T1000 (cell line): ENCODE data around the gene POU6F2.
"Not testable (repeated sequence)": the region's sequence is repeated elsewhere in the genome, so short reads cannot be mapped to it uniquely, and the experiment has no call there.

Experiments
- DNase-seq: peaks from one replicate; lab custom pipeline; 2025; ENCODE audit warnings: mixed read lengths; lab: John Stamatoyannopoulos, UW

POU6F2 gene

DNA sequence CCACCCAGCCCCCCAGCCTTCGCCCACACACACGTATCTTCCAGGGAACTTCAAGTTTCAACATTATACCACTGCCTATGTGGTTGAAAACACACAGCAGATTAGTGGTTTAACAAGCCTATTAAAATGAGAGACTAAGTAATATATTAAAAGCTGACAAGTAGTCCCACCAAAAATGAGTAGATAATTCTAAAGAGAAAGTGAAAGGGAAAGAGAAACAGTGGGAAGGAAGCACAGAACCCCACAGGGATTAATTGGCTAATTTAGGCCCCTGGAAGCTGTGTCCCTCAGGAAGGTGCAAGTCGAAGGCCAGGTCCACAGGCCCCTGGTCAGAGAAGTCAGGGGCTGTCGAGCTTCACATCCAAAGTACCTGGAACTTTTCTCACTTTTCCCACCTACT is 378.0 kb downstream of the POU6F2 start:
- DNase-seq, result no peak

DNA sequence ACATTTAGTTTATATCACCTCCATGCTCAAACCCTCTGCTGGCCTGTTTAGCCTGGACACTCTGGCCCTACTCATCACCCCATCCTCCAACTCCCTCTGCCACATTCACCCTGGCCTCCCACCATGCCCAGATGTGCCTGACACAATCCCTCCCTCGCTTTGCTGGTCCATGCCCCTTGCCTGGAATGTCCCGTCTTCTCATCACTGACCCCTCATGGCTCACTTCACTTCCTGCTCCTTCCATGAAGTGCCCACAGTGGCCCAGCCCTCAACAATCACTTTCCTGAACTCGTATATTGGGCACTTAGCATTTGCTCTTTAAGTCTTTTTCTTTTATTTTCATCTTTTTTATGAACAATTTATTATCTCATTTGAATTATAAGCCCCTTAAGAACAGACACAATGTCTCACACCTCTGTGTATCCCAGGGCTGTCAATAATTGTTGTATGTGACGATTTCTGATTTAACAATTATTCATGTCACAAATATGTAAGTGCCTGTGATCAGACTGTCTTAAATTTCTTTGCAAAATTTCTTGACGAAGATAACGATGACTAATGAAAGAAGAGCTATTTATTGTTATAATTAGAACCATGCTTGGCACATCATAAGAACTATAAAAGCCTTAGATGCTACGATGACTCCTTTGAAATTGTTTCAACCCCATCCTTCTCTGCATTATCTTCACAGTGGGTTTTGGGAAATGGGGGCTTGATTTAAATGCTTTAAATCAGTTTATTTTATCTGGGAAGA is 378.6 kb downstream of the POU6F2 start:
- no peak for DNase-seq

DNA sequence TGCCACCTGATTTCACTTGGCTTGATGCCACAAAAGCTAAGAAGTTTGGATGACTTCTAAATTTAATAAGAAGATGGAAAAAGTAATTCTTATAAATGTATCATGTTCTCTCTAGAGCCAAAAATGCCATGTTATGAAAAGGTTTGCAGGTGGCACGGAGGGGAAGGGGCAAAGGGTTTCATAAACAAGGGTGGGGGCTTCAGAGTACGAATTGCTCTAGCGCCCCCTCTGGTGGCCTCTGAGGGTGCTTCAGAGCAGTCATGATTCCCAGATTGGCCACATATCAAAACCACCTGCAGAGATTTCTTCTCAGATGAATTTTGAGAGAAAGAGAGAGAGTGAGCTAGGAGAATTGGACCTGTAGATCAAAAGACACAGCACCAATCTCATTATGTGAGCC is 379.9 kb downstream of the POU6F2 start:
- DNase-seq, result no peak

DNA sequence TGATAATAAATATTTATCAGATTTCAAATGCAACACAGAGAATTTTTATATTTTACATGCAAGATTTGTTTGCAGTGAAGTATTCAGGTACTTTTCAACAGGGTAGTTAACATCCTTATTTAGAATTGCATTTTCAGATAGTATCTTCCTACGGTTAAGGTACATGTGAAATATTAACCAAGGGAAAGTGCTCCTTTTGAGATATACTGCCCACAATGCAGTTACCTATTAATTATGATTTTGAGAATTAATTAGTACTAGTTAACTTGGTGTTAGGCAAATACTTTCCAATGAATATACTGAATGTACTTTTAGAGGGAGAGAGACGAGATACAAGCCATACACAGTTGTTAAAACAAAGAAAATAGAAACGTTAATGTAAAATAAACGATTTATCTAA is 382.3 kb downstream of the POU6F2 start:
- DNase-seq, result no peak

DNA sequence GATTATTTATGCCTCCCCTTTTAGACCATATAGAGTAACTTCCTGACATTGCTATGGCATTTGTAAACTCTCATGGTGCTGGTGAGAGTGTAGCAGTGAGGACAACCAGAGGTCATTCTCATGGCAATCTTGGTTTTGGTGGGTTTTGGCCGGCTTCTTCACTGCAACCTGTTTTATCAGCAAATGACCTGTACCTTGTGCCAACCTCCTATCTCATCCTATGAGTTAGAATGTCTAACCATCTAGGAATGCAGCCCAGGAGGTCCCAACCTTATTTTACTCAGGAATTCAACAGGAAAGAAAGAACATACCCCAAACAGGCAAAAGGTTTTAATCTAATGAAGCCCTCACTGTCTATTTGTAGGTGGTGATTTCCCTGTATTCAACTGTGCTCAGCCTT is 383.1 kb downstream of the POU6F2 start:
- DNase-seq, result no peak

DNA sequence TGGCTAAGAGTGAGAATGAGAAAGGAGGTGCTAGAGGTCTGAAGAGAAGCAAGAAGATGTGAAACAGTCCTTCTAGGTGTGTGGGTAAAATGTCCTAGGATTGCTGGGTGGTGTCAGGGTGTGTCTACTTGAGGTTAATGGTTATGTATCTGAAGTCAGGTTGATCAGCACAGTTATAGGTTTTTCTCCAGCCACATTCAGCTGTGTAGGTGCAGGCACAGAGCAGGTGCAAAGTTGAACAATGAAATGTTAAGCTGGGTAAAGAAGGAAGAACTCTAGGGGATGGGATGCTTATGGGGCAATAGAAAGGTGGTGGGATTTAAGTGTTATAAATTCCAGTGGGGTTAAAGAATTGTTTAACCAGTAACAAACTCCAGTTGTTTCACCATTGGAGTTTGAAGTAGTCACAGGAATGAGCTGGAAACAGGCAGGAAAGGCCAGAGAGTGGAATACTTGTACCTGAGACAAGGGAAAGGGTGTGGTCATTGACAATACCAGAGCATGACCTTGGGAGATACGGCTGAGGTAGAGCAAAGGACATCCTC is 388.1 kb downstream of the POU6F2 start:
- DNase-seq, result no peak

DNA sequence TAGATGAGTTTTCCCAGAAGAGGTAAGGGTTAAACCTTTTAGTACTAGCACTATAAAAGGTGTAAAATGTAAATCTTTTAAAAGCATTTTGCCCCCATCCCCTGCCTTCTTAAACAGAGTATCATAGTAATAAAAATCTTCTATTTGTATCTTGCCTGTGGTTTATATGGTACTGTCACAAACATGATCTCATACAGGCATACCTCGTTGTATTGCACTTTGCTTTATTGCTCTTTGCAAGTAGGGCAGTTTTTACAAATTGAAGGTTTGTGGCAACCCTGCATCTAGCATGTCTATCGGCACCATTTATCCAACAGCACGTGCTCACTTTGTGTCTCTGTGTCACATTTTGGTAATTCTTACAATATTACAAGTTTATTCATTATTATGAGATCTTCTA is 389.7 kb downstream of the POU6F2 start:
- no peak for DNase-seq

DNA sequence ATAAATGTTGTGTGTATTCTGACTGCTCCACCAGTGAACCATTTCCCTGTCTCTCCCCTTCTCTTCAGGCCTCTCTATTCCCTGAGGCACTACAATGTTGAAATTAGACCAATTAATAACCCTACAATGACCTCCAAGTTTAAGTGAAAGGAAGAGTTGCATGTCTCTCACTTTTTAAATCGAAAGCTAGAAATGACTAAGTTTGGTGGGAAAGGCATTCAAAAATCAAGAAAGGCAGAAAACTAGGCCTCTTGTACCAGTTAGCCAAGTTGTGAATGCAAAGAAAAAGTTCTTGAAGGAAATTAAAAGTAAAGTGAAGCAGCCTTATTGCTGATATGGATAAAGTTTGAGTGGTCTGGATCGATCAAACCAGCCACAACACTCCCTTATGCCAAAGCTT is 390.2 kb downstream of the POU6F2 start:
- DNase-seq, result no peak

DNA sequence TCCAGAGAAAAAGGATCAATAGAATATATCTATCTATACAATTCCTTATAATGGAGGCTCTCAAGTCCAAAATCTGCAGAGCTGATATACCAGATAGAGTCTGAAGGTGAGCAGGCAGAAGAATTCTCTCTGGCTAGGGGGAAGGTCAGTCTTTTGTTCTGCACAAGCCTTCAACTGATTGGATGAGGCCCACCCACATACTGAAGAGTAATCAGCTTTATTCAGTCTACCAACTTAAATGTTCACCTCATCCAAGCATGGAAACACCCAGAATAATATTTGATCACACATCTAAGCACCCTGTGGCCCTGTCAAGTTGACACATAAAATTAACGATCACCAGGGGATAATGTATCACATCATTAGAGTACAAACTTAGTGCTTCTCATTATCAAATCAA is 394.7 kb downstream of the POU6F2 start:
- no peak for DNase-seq

DNA sequence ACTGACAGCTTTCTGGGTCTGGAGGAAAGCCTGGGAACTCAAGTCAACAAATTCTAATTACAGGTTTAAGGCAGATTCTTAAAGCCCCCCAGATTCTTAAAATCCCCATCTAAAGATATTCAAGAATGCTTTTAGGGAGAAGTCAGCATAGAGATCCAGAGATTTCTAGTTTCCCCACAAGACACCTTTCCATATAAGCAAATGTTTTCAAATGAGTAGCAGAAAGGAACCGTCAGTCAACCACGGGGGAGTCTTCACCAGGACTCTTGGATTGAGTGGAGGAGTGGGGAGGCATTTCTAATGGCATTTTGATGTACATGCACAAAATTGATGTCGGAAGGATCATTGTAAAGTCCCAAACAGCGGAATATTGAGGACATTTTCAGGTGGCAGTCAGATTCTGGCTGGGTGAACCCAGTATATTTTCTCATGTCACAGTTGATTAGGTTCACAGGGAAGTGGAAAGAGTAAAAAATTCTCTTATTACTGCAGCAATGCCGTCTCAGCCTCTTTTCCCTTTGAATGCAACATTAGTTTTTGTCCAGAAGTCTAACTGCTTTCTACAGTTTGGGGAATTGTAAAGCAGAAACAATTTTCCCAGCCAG is 396.8 kb downstream of the POU6F2 start:
- no peak for DNase-seq

DNA sequence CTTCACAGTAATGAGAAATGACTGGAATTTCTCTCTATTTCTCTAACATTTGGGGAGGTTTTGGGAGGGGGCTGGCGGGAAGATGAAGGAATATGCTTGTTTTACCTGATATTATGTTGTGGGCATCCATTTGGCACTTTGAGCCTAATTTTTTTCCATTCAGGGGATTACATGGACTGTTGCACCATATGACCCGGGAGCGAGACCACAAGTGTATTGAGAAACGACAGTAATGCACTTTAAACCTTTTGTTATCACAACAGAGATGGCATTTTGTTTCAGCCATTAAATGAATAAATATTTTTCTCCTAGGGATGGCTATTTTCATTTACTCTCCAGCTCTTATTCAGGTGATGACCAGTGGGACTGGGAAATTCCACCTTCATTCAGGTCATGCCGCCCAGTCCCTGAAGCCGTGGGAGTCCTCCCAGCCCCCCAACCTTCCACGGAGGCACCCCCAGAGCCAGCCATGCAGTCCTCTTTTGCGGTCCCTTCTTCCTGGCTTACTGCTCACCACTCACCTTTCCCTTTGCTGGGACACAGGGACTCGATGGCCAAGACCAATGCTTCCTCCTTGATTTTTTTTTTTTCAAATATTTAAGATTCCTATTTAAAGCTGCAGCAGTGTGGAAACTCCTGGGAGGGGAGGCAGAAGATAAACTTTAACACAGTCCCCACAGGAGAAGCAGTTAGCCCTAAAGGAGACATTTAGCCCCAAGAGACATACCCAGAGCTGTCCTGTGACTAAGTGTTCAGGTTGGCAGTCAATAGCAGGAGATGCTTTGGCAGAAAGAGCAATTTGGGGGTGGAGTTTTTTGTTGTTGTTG is 397.6 kb downstream of the POU6F2 start:
- DNase-seq, result no peak

DNA sequence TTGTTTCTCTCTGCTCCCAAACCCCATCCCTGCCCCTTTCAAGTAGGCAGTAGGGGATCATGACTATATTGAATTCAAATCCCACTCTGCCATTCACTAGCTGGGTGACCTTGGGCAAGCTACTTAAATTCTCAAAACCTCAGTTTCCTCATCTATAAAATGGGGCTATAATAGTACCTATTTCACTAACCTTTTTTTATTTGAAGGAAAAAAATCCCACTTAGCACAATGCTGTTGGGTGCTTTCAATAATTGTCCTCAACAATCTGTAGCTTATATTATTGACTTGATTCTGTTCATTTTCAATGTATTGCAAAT is 398.1 kb downstream of the POU6F2 start:
- DNase-seq, result no peak

DNA sequence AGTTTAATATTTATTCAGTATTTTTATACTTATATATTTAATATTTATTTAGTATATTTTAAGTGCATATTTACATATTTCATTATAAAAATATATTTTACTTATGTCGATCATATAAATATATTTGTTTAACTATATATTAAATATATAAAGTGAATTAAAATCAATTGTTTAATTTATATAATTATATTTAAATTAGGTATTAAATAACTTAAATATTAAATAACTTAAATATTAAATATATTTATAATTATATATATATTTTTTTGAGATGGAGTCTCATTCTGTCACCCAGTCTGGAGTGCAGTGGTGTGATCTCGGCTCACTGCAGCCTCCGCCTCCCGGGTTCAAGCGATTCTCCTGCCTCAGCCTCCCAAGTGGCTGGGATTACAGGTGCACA is 399.2 kb downstream of the POU6F2 start:
- not testable (repeated sequence) for DNase-seq

DNA sequence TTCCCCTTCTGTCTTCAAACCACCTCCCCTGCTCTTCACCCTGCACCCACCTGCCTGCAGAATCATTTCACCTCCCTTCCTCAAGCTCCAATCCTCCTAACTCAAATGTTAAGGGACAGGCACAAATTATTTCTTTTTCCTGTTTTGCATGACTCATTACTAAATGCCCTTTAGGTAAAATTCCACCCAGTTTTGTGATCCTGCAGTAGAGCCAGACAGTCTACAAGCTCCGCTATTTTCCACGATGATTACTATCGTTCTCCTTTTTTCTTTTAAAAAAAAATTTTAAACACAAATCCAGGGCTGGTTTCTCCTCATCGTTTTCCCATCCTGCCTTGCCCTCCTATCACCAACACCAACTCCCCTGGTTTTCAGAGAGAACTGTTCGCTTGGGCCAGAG is 401.7 kb downstream of the POU6F2 start:
- no peak for DNase-seq

DNA sequence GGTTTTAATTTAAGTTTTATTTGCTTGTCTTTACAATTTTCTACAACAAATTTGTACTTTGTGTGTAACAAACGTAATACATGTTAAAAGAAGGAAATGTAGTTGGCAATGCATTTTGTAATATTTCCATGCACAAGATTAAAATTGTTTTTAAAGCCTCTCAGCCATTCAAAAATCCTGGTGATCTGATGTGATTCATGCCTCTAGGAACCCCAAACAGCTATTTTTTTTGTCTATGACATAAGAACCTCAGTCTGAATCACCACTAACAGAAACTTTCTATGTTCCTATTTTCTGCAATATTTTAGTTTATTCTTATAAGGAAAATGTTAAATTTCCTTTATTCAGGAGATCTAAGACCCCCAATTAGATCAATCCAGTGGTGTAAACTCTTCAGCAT is 405.4 kb downstream of the POU6F2 start:
- DNase-seq, result no peak

DNA sequence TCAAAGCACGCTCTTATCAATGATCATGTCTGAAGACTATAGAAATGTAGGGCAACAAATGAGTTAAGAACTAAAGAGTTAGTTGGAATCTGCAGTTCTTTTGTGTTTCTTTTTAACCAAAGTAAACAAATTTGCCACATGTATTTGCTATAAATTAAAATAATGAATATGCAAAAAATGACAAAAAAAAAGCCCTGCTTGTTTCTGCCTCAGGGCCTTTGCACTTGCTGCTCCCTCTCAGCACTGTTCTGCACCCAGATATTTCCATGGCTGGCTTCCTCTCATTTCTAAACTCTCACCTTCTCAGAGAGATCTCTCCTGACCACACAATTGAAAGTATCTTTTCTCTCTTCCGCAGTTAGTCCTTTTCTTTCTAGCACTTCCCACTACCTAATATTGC is 406.7 kb downstream of the POU6F2 start:
- DNase-seq, result no peak

DNA sequence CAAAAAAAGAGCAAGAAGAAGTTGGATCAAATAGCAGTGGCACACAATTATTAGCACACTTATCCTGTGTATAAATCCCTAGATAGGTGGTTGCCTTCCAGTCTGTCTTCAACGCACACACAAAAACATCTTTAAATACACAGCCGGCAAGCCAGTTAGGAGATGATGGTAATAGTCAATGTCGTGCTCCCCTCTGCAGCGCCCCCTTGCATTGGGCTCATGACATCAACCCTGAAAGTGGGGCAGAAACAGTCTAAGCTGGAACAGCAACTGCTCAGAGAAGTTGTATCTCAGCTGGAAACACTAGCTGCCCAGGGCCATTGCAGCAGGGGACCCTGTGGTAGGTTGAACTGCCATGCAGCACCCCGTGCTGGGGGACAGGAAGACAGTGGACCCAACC is 409.0 kb downstream of the POU6F2 start:
- DNase-seq, result no peak

DNA sequence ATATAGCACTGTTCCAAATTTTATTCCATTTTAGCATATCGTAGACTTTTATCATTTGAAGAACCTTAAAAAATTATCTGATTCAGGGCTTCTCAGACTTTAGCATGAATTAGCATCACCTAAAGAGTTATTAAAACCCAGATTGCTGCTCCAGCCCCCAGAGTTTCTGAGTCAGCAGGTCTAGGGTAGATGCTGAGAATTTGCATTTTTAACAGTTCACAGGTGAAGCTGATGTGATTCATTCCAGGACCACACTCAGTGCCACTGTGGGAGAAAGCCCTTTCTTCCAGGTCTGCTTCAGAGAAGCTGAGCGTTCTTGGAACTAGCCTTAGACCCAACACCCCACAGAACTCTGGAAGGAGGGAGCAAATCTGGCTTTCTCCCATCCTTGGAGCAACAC is 414.4 kb downstream of the POU6F2 start:
- DNase-seq, result no peak

DNA sequence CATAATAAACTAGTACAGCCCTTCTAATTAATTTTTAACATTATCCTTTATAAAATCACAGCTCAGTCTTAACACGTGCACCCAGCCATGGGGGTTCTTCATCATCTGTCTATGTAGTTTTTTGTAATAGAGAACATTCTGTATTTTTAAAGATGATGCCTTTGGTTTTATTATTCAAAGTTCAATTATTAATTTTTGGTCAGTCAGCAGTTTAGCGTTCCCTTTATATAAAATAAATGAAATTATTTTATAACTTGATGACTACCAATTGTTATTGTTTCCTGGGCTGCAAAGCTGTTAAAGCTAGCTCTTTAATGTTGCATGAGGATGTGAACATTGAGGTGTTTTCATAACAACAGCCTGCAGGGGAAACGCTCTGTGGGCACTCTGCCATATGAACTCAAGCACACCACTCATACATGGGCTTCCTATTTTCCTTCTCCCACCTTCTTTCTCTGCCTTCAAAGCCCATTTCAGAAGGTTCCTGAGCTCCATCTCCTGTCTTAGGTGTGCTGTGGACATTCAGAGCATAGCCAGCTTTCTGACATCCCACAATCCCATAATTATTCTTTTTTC is 416.5 kb downstream of the POU6F2 start:
- DNase-seq, result no peak

DNA sequence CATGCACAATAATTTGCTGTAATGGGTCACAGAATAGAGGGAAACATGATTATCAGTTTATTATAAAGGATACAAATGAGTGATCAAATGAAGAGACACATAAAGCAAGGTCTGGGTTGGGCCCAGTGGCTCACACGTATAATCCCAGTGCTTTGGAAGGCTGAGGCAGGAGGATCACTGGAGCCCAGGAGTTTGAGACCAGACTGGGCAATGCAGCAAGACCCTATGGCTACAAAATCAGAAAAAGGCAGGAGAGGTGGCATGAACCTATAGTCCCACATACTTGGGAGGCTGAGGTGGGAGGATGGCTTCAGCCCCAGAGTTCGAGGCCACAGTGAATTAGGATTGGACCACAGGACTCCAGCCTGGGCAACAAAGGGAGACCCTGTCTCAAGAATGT is 421.7 kb downstream of the POU6F2 start:
- no peak for DNase-seq

DNA sequence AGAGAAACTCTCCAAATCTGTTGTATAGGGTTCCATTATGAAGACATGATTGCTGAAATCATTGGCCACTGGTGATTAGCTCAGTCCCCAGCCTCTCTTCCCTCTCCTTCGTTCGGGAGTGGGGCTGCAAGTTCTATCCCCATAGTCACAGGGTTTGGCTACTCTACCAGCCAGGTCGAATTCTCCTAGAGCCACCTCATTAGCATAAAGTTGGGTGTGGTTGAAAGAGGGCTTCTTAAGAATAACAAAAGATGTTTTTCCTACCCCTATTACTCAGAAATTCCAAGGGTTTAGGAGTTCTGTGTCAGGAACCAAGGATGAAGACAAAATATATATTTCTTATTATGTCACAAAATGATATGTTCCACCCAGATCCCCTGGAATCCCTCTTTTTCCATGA is 422.3 kb downstream of the POU6F2 start:
- DNase-seq, result no peak

DNA sequence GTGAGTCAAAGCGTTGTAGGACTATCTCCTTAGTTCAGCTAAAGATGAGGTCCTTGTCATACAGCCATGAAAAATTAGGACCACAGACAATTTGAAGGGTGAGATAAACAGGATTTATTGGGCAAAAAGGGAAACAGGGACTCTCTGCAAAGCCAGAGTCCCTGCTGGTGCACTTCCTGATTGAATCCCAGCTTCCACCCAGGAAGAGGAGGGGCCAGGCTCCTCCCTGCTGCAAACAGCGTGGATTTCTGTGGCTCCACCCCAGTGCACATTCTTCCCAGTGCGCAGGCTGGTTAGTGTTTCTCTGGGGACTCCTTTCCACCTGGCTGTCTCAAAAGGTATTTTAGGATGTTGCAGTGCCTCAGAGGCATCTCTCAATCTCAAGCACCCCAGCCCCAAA is 423.1 kb downstream of the POU6F2 start:
- DNase-seq, result no peak

DNA sequence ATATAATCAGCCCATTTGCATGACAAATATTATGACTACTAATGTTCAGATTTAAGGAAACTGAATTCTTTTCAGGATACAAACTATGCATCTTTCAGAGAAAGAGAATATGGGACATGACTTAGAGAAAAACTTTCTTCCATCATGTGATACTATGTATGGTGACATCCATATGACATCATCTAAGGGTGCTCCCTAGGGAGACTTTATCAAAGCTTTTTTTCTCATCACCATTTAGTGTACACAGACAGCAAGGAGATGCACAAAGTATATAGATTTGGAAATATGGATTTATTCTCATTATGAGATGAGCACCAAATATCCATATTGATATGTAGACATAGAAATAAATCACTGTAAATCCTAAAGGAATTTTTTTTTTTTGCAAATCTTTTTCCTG is 424.3 kb downstream of the POU6F2 start:
- no peak for DNase-seq
